ENCODE measurements around the gene TRIM63. TPM values are rescaled to one million over a fixed set of nuclear protein-coding genes. Genes with fewer than 3 reads are reported as not detected.
A peak's percentile ranks its signal among the peaks of the same experiment; 100 is the strongest.

Gene TRIM63
- total and polyA plus RNA-seq, 9 of the 15 experiments (the other 6 are each of a cell fraction or from before 2014, with no cell fraction given): 0.08 to 0.57 (median 0.36) TPM

DNA sequence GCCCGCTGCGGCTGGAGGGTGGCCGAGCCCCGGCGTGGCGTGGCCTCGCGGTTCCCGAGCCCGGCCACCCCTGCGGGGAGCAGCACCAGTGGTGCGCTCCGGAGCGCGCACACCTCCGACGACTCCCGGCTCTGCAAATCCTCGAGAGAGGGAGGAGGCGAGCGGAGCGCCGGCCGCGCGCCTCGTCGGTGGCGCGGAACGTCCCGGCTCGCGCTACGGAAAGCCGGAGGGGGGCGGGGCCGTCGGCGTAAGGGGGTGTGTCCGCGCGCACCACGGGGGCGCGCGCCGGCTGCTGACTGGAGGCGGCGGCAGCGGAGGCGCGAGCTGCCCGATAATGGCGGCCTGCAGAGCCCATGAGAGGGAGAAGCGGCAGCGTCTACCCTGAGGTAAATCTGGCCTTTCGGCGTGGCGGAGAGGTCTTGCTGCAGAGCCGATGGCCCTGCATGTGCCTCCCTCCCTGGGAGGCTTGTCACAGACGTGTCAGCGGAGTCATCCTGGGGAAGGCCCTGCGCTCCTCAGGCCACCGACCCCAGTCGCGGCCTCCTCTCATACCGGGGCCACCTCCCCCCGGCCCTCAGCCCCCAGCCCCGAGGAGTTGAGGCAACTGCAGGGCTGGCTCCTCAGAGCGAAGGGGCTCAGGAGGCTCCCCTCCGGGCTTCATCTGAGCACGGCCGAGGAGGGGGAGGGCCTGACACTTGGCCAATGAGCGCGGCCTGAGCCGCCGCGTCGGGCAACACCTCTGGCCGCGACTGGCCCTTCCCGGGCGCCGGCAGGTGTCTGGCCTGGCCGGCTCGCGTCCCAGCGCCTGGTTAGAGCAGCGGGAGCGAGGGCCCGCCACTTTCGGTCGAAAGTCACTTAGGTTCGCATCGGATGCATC lies 44.3 kb upstream of the TRIM63 start, which contains the start of gene PDIK1L (continued):
- TF ChIP-seq, protein P1, sequence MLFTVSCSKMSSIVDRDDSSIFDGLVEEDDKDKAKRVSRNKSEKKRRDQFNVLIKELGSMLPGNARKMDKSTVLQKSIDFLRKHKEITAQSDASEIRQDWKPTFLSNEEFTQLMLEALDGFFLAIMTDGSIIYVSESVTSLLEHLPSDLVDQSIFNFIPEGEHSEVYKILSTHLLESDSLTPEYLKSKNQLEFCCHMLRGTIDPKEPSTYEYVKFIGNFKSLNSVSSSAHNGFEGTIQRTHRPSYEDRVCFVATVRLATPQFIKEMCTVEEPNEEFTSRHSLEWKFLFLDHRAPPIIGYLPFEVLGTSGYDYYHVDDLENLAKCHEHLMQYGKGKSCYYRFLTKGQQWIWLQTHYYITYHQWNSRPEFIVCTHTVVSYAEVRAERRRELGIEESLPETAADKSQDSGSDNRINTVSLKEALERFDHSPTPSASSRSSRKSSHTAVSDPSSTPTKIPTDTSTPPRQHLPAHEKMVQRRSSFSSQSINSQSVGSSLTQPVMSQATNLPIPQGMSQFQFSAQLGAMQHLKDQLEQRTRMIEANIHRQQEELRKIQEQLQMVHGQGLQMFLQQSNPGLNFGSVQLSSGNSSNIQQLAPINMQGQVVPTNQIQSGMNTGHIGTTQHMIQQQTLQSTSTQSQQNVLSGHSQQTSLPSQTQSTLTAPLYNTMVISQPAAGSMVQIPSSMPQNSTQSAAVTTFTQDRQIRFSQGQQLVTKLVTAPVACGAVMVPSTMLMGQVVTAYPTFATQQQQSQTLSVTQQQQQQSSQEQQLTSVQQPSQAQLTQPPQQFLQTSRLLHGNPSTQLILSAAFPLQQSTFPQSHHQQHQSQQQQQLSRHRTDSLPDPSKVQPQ (CRISPR knock-in tag; IDR thresholded peaks at IDR 0.05; ENCODE audit: borderline replicate concordance): no peak
- TF ChIP-seq ZNF280B (CRISPR knock-in tag; IDR thresholded peaks at IDR 0.05): no peak
- no peak for TF ChIP-seq FOXA3 (CRISPR knock-in tag; conservative IDR thresholded peaks at IDR 0.05 in 1 of 2, IDR thresholded peaks at IDR 0.05 in 1 of 2)
- no peak; the same call in 1 of the 2 replicates for TF ChIP-seq DPF2 (IDR thresholded peaks at IDR 0.05)
- TF ChIP-seq POLR2G (IDR thresholded peaks at IDR 0.05; ENCODE audit: low read depth, low read length): peak; percentile 82
- no peak for TF ChIP-seq BRD9 (IDR thresholded peaks at IDR 0.05; ENCODE audit: low read depth, partially characterized antibody)
- no peak for TF ChIP-seq ZMIZ1 (IDR thresholded peaks at IDR 0.05; ENCODE audit: low read depth in 2 of 2, low read length in 2 of 2)
- TF ChIP-seq ZNF583 (CRISPR knock-in tag; IDR thresholded peaks at IDR 0.05): 0 out of 2 replicates have a peak, but pooled peaks have one; percentile 35
- TF ChIP-seq NFYB (IDR thresholded peaks at IDR 0.05; ENCODE audit: extremely low read depth, insufficient read length): peak; percentile 64
- TF ChIP-seq, protein P2, sequence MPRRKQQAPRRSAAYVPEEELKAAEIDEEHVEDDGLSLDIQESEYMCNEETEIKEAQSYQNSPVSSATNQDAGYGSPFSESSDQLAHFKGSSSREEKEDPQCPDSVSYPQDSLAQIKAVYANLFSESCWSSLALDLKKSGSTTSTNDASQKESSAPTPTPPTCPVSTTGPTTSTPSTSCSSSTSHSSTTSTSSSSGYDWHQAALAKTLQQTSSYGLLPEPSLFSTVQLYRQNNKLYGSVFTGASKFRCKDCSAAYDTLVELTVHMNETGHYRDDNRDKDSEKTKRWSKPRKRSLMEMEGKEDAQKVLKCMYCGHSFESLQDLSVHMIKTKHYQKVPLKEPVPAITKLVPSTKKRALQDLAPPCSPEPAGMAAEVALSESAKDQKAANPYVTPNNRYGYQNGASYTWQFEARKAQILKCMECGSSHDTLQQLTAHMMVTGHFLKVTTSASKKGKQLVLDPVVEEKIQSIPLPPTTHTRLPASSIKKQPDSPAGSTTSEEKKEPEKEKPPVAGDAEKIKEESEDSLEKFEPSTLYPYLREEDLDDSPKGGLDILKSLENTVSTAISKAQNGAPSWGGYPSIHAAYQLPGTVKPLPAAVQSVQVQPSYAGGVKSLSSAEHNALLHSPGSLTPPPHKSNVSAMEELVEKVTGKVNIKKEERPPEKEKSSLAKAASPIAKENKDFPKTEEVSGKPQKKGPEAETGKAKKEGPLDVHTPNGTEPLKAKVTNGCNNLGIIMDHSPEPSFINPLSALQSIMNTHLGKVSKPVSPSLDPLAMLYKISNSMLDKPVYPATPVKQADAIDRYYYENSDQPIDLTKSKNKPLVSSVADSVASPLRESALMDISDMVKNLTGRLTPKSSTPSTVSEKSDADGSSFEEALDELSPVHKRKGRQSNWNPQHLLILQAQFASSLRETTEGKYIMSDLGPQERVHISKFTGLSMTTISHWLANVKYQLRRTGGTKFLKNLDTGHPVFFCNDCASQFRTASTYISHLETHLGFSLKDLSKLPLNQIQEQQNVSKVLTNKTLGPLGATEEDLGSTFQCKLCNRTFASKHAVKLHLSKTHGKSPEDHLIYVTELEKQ (CRISPR knock-in tag; IDR thresholded peaks at IDR 0.05): no peak
- TF ChIP-seq ZNF75A (CRISPR knock-in tag; IDR thresholded peaks at IDR 0.05): no peak
- TF ChIP-seq, protein P3, sequence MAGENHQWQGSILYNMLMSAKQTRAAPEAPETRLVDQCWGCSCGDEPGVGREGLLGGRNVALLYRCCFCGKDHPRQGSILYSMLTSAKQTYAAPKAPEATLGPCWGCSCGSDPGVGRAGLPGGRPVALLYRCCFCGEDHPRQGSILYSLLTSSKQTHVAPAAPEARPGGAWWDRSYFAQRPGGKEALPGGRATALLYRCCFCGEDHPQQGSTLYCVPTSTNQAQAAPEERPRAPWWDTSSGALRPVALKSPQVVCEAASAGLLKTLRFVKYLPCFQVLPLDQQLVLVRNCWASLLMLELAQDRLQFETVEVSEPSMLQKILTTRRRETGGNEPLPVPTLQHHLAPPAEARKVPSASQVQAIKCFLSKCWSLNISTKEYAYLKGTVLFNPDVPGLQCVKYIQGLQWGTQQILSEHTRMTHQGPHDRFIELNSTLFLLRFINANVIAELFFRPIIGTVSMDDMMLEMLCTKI (IDR thresholded peaks at IDR 0.05; ENCODE audit: partially characterized antibody): no peak
- TF ChIP-seq ZNF274 (IDR thresholded peaks at IDR 0.05; ENCODE audit: borderline replicate concordance, low read depth, low read length): no peak
